PFSK-1 (cell line): ENCODE measurements around the gene GALNT9.

Experiments used
- FOXP2 ChIP-seq: optimal IDR thresholded peaks from 2 replicates; pipeline ENCODE3; 2011; ENCODE audit warnings: borderline replicate concordance, control low read depth, inconsistent platforms; ENCODE audit not compliant: insufficient read depth; ENCODE audit errors: extremely low read length, extremely low read depth
- POLR2AphosphoS5 ChIP-seq: IDR thresholded peaks from 2 replicates; pipeline ENCODE4 v1.6.1; 2012; ENCODE audit warnings: low read depth, mild to moderate bottlenecking, control low read depth, low read length, moderate library complexity
- SIN3A ChIP-seq: IDR thresholded peaks from 2 replicates; pipeline ENCODE4 v1.6.1; 2012; ENCODE audit warnings: mild to moderate bottlenecking, low read length, moderate library complexity, borderline replicate concordance; ENCODE audit not compliant: insufficient read depth
- TAF1 ChIP-seq: IDR thresholded peaks from 2 replicates; pipeline ENCODE4 v1.6.1; 2012; ENCODE audit warnings: low read length, control low read depth, borderline replicate concordance; ENCODE audit not compliant: insufficient read depth
- TF ChIP-seq, protein P1 (sequence below), 2 experiments: IDR thresholded peaks; 2 replicates each; pipeline versions ENCODE4 v1.6.1 to v1.8.0; 2011 to 2012; ENCODE audit warnings: low read depth in 2 of 2, low read length in 2 of 2, control low read depth in 1 of 2, inconsistent platforms in 1 of 2, mild to moderate bottlenecking in 1 of 2, moderate library complexity in 1 of 2; ENCODE audit not compliant: insufficient read depth in 1 of 2

Gene GALNT9

DNA sequence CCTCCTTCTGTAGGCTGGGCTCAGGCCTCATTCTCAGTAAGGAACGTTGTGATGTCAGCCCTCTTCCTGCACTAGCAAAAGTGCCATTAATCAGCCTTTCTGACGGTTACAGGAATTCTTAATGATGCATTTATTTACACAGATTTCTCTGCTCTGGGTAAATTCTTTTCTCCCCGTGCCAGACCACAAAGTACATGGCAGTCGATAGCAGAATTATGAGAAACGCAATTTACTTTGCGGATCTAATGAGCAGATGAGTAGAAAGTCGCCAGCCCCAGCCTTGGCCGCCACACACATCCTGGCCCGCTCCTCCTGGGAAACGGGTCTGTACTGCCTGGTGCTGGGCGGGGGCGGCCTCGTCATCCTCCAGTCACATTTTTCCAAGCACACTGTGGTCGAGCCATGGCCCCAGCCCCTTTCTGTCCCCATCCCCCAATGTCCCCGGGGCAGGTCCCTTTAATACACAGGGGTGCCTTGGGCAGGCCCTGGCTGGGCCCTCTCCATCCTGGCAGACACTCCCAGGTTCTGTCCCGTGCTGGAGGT lies 159.2 kb downstream of the GALNT9 start:
- TF ChIP-seq TAF1, result no peak
- no peak for TF ChIP-seq SIN3A
- TF ChIP-seq FOXP2, result no peak
- no peak for TF ChIP-seq POLR2AphosphoS5
- TF ChIP-seq, protein P1, sequence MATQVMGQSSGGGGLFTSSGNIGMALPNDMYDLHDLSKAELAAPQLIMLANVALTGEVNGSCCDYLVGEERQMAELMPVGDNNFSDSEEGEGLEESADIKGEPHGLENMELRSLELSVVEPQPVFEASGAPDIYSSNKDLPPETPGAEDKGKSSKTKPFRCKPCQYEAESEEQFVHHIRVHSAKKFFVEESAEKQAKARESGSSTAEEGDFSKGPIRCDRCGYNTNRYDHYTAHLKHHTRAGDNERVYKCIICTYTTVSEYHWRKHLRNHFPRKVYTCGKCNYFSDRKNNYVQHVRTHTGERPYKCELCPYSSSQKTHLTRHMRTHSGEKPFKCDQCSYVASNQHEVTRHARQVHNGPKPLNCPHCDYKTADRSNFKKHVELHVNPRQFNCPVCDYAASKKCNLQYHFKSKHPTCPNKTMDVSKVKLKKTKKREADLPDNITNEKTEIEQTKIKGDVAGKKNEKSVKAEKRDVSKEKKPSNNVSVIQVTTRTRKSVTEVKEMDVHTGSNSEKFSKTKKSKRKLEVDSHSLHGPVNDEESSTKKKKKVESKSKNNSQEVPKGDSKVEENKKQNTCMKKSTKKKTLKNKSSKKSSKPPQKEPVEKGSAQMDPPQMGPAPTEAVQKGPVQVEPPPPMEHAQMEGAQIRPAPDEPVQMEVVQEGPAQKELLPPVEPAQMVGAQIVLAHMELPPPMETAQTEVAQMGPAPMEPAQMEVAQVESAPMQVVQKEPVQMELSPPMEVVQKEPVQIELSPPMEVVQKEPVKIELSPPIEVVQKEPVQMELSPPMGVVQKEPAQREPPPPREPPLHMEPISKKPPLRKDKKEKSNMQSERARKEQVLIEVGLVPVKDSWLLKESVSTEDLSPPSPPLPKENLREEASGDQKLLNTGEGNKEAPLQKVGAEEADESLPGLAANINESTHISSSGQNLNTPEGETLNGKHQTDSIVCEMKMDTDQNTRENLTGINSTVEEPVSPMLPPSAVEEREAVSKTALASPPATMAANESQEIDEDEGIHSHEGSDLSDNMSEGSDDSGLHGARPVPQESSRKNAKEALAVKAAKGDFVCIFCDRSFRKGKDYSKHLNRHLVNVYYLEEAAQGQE (IDR thresholded peaks at IDR 0.05; ENCODE audit: insufficient read depth in 1 of 2, low read depth in 2 of 2, low read length in 2 of 2), result no peak

DNA sequence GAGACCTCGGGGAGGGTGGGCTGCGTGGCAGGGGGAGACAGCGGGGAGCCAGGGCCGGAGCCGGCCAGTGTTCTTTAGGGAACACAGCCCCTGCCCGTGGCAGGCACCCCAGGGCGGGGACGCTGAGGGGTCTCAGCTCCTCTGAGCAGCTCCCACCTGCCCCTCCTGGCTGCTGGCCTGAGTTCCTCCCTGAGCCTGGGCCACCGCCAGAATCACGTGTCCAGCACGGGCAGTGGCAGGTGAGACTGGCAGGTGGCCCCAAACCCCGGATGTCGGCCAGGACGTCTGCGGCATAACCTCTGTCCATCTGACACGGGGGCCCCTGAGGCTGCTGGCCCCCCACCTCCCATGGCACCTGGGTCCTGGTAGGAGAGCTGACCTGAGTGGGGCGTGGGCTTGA lies 160.0 kb downstream of the GALNT9 start:
- TF ChIP-seq TAF1, result no peak
- TF ChIP-seq FOXP2, result no peak
- TF ChIP-seq, protein P1 (IDR thresholded peaks at IDR 0.05; ENCODE audit: insufficient read depth in 1 of 2, low read depth in 2 of 2, low read length in 2 of 2), result no peak
- no peak for TF ChIP-seq POLR2AphosphoS5
- no peak for TF ChIP-seq SIN3A

DNA sequence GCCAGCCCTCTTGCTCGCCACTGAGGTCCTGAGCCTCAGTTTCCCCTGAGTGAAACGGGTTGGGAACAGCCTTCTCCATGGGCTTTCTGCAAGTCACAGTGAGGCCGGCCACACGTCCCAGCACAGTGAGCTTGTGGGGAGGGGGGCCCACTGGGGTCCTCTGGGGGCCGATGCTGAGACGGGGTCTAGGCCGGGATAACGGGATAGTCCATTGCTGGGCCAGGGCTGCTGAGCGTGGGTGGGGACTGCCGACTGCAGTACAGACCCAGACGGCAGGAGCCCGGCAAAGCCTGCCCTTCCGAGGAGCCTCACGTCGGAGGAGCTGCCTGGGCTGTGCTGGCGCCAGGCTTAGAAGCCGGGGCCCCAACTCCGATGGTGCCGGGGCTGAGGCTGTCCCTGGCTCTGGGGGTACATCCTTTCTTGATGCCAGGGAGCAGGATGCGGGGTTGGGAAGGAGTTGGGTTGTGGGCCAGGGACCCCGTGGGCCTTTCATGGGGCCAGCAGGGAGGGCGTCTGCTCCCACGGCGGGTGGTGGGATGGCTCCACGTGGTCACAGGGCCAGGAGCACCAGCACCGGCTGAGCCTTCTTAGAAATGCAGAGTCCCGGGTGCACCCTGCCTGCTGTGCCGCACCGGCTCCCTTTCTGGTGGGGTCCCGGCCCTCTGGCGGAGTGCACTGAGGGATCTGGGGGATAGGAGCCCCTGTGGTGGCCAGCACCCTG lies 160.9 kb downstream of the GALNT9 start:
- TF ChIP-seq FOXP2 (no peak), POLR2AphosphoS5 (no peak), TAF1 (no peak), SIN3A (no peak)
- TF ChIP-seq, protein P1 (IDR thresholded peaks at IDR 0.05; ENCODE audit: insufficient read depth in 1 of 2, low read depth in 2 of 2, low read length in 2 of 2), result no peak

DNA sequence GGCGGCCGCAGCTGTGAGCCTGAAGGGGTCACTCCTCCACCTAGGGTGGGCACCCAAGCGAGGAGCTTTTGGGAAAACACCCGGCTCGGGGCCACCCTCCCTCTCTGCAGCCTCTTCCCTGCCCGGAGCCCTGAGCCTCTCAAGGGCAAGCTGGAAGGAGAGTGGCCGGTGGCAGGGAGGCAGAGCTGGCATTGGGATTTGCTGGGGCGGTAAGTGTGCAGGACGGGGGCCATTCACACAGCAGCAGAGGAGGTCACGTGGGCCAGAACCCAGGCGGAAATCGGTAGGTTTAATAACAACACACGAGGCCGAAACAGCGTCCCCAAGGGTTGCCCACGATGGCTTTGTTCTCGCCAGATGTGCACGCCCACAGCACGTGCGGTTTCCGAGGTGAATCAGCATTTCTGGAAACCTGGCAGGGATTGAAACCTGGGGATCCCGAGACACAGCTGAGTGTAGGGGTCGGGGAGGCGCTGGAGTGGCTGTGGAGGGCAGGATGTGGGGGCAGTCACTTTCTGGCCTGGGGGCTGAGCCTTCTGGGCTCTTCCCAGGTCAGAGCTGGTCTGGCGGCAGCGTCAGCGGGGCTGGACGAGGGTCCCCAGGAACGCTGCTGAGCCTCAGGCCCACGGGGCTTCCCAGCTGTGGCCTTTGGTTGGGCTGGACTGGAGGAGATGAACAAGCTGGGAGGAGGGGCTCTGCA lies 161.6 kb downstream of the GALNT9 start:
- no peak for TF ChIP-seq POLR2AphosphoS5
- TF ChIP-seq, protein P1 (IDR thresholded peaks at IDR 0.05; ENCODE audit: insufficient read depth in 1 of 2, low read depth in 2 of 2, low read length in 2 of 2), result no peak
- no peak for TF ChIP-seq SIN3A
- TF ChIP-seq FOXP2, result no peak
- no peak for TF ChIP-seq TAF1
